PC-3 (cell line): ENCODE results near the gene ANKS6.

ENCODE experiments used
- CTCF ChIP-seq: fragments of 300-600 bp; sonication (generic); conservative IDR thresholded peaks from 2 replicates; pipeline ENCODE4 v1.5.1; 2017; ENCODE audit warnings: antibody characterized with exemption, low read depth, mild to moderate bottlenecking, low read length
- EZH2 ChIP-seq: fragments of 300-600 bp; sonication (generic); IDR thresholded peaks from one replicate; pipeline ENCODE4 v1.6.1; 2017; ENCODE audit warnings: antibody characterized with exemption, mild to moderate bottlenecking, low read length; ENCODE audit not compliant: unreplicated experiment
- EZH2phosphoT487 ChIP-seq: fragments of 300-600 bp; sonication (generic); IDR thresholded peaks from 2 replicates; pipeline ENCODE4 v1.6.1; 2018; ENCODE audit warnings: mild to moderate bottlenecking, antibody characterized with exemption, low read length, borderline replicate concordance

GRCh38 chr9:98796364-98797101, at the start of gene ANKS6:
- TF ChIP-seq CTCF (no peak), EZH2 (no peak), EZH2phosphoT487 (peak; percentile 56)
